Liver (tissue), 9 donors: ENCODE results near the gene CFAP251. TPM values are rescaled to one million over a fixed set of nuclear protein-coding genes. Genes with fewer than 3 reads are reported as not detected.

ENCODE experiments used
- DNase-seq: peaks from one replicate; pipeline ENCODE4 v3.0.0-alpha.2; 2017; ENCODE audit warnings: low spot score
- H3K27ac ChIP-seq, 2 donors: one replicate each; pipeline ENCODE4 v1.7.0; 2013; ENCODE audit warnings: inconsistent platforms in 2 of 2, low read length in 2 of 2, control low read depth in 1 of 2, low read depth in 1 of 2, mild to moderate bottlenecking in 1 of 2
- H3K27me3 ChIP-seq, 4 donors: one replicate each; pipeline versions ENCODE4 v1.6.1 to v1.7.0; 2013; ENCODE audit warnings: low read length in 3 of 4, inconsistent platforms in 1 of 4, mild to moderate bottlenecking in 1 of 4, moderate library complexity in 1 of 4; ENCODE audit not compliant: control insufficient read depth in 4 of 4, insufficient read depth in 4 of 4
- H3K36me3 ChIP-seq, 4 donors: one replicate each; pipeline versions ENCODE4 v1.6.1 to v1.7.0; 2013; ENCODE audit warnings: low read length in 3 of 4, mild to moderate bottlenecking in 3 of 4, low read depth in 1 of 4, moderate library complexity in 1 of 4; ENCODE audit not compliant: control insufficient read depth in 4 of 4, insufficient read depth in 3 of 4
- H3K4me1 ChIP-seq, 4 donors: one replicate each; pipeline versions ENCODE4 v1.6.1 to v1.7.0; 2013; ENCODE audit warnings: low read length in 3 of 4, mild to moderate bottlenecking in 3 of 4, moderate library complexity in 1 of 4; ENCODE audit not compliant: control insufficient read depth in 4 of 4, insufficient read depth in 4 of 4
- H3K4me3 ChIP-seq, 3 donors: one replicate each; pipeline versions ENCODE4 v1.6.1 to v1.7.0; 2013; ENCODE audit warnings: low read length in 3 of 3, control low read depth in 1 of 3, low read depth in 1 of 3, mild to moderate bottlenecking in 1 of 3
- H3K9ac ChIP-seq, 2 donors: one replicate each; pipeline ENCODE4 v1.7.0; 2013; ENCODE audit warnings: low read length in 2 of 2, mild to moderate bottlenecking in 2 of 2, moderate library complexity in 2 of 2, control low read depth in 1 of 2, low read depth in 1 of 2
- H3K9me3 ChIP-seq, 4 donors: one replicate each; pipeline versions ENCODE4 v1.6.1 to v1.7.0; 2013; ENCODE audit warnings: low read length in 3 of 4; ENCODE audit not compliant: control insufficient read depth in 4 of 4
- EGR1 ChIP-seq, 2 donors: IDR thresholded peaks; 2 replicates each; pipeline ENCODE4 v1.6.1; 2016 to 2018; ENCODE audit warnings: antibody characterized with exemption in 2 of 2, low read depth in 2 of 2
- FOXA1 ChIP-seq: IDR thresholded peaks from 2 replicates; pipeline ENCODE4 v1.6.1; 2016; ENCODE audit warnings: antibody characterized with exemption
- FOXA2 ChIP-seq: IDR thresholded peaks from 2 replicates; pipeline ENCODE4 v1.6.1; 2016; ENCODE audit warnings: antibody characterized with exemption
- HNF4A ChIP-seq, 2 donors: conservative IDR thresholded peaks; 2 replicates each; pipeline ENCODE4 v1.6.1; 2016; ENCODE audit warnings: antibody characterized with exemption in 2 of 2, mild to moderate bottlenecking in 2 of 2
- JUND ChIP-seq, 2 donors: IDR thresholded peaks; 2 replicates each; pipeline ENCODE4 v1.6.1; 2016; ENCODE audit warnings: antibody characterized with exemption in 2 of 2
- RAD21 ChIP-seq, 2 donors: IDR thresholded peaks; 2 replicates each; pipeline ENCODE4 v1.6.1; 2016; ENCODE audit warnings: antibody characterized with exemption in 2 of 2, mild to moderate bottlenecking in 2 of 2
- RXRA ChIP-seq, 2 donors: IDR thresholded peaks; 2 replicates each; pipeline ENCODE4 v1.6.1; 2017 to 2018; ENCODE audit warnings: antibody characterized with exemption in 2 of 2, mild to moderate bottlenecking in 1 of 2
- SP1 ChIP-seq: IDR thresholded peaks from 2 replicates; pipeline ENCODE4 v1.6.1; 2018; ENCODE audit warnings: antibody characterized with exemption, mild to moderate bottlenecking
- TAF1 ChIP-seq: conservative IDR thresholded peaks from 2 replicates; pipeline ENCODE4 v1.6.1; 2016; ENCODE audit warnings: antibody characterized with exemption, mild to moderate bottlenecking
- YY1 ChIP-seq: IDR thresholded peaks from 2 replicates; pipeline ENCODE4 v1.6.1; 2016; ENCODE audit warnings: antibody characterized with exemption, mild to moderate bottlenecking
- WGBS: extraction: QIAGEN DNeasy Blood & Tissue Kit; methylation state at CpG from one replicate; pipeline ENCODE4 v1.1.7; 2013; 5-methylcytosine and 5-hydroxymethylcytosine counted together
- polyA plus RNA-seq, 2 donors: library from polyadenylated mRNA; stranded (reverse) in 1 of 2; unstranded in 1 of 2; fragments of 200-250 nt in 1 of 2; fragments of >200 nt in 1 of 2; fragmentation: Nextera tagmentation in 1 of 2; extraction: Ambion mirVana in 1 of 2; gene quantifications; one replicate each; pipeline versions ENCODE4 v1.2.1 to v1.2.3, GENCODE V29; 2013 to 2015
- total RNA-seq, 2 donors: library from RNA; depleted of rRNA; stranded (reverse); fragments of >200 nt; gene quantifications; one replicate each; pipeline ENCODE4 v1.2.3, GENCODE V29; 2014
- TF ChIP-seq, protein P1 (sequence below): IDR thresholded peaks from 2 replicates; pipeline ENCODE4 v1.6.1; 2016; ENCODE audit warnings: antibody characterized with exemption, mild to moderate bottlenecking
- TF ChIP-seq, protein P2 (sequence below): fragments of 150-350 bp; IDR thresholded peaks from 2 replicates; pipeline ENCODE4 v1.5.1; 2017; ENCODE audit warnings: improper control_type of control experiment, low read depth, low read length; ENCODE audit not compliant: missing input control
- TF ChIP-seq, protein P3 (sequence below): IDR thresholded peaks from 2 replicates; pipeline ENCODE4 v1.6.1; 2016; ENCODE audit warnings: antibody characterized with exemption
- donor health status: healthy.
- donor health status: healthy.
- donor health status: healthy.
- donor health status: healthy.
- donor health status: healthy.

Gene CFAP251
- total and polyA plus RNA-seq, 4 donors, result 1.6 to 4.0 (median 2.0) TPM

DNA sequence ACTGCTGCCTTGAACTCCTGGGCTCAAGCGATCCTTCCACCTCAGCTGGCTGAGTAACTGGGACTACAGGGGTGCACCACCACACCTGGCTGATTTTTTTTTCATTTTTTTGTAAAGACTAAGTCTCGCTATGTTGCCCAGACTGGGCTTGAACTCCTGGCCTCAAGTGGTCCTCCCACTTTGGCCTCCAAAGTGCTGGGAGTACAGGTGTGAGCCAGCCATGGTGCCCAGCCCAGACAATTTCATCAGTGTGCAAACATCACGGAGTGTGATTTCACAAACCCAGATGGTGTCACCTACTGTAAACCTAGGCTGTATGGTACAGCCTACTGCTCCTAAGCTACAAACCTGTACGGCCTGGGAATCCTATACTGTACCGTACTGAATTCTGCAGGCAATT lies 96.4 kb downstream of the CFAP251 start:
- Histone ChIP-seq H3K4me1 (no peaks in the 10 kb centered on the region), H3K27ac (no peak overlapping the region), H3K4me3 (no peak overlapping the region), H3K9ac (no peak overlapping the region), H3K9me3 (no peaks in the 10 kb centered on the region), H3K27me3 (no peaks in the 10 kb centered on the region), H3K36me3 (no peaks in the 10 kb centered on the region)
- no peak for TF ChIP-seq SP1
- no peak for TF ChIP-seq FOXA1
- no peak for TF ChIP-seq TAF1
- no peak for TF ChIP-seq HNF4A (conservative IDR thresholded peaks at IDR 0.05)
- TF ChIP-seq RAD21 (IDR thresholded peaks at IDR 0.05), result no peak
- no peak for TF ChIP-seq RXRA (IDR thresholded peaks at IDR 0.05)
- TF ChIP-seq FOXA2, result no peak
- no peak for TF ChIP-seq JUND (IDR thresholded peaks at IDR 0.05)
- TF ChIP-seq, protein P1, sequence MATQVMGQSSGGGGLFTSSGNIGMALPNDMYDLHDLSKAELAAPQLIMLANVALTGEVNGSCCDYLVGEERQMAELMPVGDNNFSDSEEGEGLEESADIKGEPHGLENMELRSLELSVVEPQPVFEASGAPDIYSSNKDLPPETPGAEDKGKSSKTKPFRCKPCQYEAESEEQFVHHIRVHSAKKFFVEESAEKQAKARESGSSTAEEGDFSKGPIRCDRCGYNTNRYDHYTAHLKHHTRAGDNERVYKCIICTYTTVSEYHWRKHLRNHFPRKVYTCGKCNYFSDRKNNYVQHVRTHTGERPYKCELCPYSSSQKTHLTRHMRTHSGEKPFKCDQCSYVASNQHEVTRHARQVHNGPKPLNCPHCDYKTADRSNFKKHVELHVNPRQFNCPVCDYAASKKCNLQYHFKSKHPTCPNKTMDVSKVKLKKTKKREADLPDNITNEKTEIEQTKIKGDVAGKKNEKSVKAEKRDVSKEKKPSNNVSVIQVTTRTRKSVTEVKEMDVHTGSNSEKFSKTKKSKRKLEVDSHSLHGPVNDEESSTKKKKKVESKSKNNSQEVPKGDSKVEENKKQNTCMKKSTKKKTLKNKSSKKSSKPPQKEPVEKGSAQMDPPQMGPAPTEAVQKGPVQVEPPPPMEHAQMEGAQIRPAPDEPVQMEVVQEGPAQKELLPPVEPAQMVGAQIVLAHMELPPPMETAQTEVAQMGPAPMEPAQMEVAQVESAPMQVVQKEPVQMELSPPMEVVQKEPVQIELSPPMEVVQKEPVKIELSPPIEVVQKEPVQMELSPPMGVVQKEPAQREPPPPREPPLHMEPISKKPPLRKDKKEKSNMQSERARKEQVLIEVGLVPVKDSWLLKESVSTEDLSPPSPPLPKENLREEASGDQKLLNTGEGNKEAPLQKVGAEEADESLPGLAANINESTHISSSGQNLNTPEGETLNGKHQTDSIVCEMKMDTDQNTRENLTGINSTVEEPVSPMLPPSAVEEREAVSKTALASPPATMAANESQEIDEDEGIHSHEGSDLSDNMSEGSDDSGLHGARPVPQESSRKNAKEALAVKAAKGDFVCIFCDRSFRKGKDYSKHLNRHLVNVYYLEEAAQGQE, result no peak
- no peak for TF ChIP-seq EGR1 (IDR thresholded peaks at IDR 0.05; ENCODE audit: low read depth in 2 of 2)
- TF ChIP-seq YY1, result no peak
- TF ChIP-seq, protein P2, sequence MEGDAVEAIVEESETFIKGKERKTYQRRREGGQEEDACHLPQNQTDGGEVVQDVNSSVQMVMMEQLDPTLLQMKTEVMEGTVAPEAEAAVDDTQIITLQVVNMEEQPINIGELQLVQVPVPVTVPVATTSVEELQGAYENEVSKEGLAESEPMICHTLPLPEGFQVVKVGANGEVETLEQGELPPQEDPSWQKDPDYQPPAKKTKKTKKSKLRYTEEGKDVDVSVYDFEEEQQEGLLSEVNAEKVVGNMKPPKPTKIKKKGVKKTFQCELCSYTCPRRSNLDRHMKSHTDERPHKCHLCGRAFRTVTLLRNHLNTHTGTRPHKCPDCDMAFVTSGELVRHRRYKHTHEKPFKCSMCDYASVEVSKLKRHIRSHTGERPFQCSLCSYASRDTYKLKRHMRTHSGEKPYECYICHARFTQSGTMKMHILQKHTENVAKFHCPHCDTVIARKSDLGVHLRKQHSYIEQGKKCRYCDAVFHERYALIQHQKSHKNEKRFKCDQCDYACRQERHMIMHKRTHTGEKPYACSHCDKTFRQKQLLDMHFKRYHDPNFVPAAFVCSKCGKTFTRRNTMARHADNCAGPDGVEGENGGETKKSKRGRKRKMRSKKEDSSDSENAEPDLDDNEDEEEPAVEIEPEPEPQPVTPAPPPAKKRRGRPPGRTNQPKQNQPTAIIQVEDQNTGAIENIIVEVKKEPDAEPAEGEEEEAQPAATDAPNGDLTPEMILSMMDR, result no peak
- 85% methylated on average over 5 of the region's 5 CpGs for WGBS
- DNase-seq, result no peak

DNA sequence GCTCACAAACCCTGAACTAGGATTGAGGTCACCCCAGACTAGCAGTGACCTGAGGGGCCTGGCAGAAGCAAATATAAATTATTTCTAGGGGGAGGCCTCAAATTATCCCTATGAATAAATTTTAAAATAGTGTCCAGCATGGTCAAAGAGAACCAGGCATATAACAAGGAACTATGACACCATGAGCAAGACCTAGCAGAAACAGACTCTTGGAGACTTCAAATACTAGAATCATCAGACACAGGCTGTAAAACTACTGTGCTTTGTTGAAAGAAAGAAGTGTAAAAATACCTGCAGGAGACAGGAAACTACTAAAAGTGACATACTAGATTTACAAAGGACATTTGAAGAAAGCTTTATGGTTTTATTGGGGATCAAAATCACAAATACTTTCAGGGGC lies 100.1 kb downstream of the CFAP251 start:
- Histone ChIP-seq H3K4me1 (peaks cover 0 to 15% (median 5%) of the 10 kb centered on the region in 4 donors), H3K36me3 (no peaks in the 10 kb centered on the region), H3K27ac (no peak overlapping the region), H3K9me3 (no peaks in the 10 kb centered on the region), H3K9ac (no peak overlapping the region), H3K27me3 (no peaks in the 10 kb centered on the region), H3K4me3 (no peak overlapping the region)
- no peak for DNase-seq
- TF ChIP-seq, protein P3, sequence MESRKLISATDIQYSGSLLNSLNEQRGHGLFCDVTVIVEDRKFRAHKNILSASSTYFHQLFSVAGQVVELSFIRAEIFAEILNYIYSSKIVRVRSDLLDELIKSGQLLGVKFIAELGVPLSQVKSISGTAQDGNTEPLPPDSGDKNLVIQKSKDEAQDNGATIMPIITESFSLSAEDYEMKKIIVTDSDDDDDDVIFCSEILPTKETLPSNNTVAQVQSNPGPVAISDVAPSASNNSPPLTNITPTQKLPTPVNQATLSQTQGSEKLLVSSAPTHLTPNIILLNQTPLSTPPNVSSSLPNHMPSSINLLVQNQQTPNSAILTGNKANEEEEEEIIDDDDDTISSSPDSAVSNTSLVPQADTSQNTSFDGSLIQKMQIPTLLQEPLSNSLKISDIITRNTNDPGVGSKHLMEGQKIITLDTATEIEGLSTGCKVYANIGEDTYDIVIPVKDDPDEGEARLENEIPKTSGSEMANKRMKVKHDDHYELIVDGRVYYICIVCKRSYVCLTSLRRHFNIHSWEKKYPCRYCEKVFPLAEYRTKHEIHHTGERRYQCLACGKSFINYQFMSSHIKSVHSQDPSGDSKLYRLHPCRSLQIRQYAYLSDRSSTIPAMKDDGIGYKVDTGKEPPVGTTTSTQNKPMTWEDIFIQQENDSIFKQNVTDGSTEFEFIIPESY, result no peak
- no peak for TF ChIP-seq YY1
